HG02870 (cell line): Measurements from ENCODE around the gene PDE4D.

Experiments
- ATAC-seq: cut with Tn5 transposase; IDR thresholded peaks from one replicate; pipeline ENCODE4 v1.9.1; 2021; ENCODE audit warnings: mild to moderate bottlenecking, moderate library complexity; ENCODE audit not compliant: unreplicated experiment

PDE4D gene

DNA sequence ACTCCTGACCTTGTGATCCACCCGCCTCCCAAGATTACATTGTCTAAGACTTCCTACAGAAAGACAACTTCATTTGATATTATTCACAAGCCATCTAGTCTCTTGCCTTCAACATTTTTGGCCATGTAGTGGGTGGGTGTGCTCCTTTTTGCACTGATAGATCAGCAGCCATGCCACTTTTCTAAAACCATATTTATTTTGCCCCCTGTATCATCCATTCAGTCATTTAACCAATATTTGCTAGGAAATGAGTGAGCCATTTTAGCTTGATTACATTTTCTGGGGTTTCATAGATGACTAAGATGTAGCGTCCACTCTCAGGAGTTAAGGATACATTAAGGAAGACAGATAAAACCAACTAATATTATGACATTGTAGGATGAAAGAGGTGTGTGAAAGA is 755.0 kb downstream of the PDE4D start:
- ATAC-seq = no peak

DNA sequence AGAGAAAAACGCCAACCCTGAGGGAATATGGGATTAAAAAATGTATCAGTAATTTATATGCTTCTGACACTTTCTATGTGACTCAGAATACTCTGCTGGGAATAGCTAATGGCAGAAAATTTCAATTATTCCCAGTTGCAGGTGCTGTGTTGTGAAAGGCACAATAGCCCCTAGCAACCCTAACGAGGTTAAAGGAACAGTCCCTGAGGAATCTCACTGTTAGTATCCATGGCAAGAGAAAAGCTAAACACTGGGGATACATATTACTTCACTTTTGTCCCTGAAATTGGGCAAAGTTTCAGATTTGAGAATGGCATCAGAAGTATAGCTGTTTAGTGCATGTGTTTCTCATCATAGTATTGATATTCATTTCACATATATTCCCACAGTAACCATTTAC is 755.7 kb downstream of the PDE4D start:
- no peak for ATAC-seq

DNA sequence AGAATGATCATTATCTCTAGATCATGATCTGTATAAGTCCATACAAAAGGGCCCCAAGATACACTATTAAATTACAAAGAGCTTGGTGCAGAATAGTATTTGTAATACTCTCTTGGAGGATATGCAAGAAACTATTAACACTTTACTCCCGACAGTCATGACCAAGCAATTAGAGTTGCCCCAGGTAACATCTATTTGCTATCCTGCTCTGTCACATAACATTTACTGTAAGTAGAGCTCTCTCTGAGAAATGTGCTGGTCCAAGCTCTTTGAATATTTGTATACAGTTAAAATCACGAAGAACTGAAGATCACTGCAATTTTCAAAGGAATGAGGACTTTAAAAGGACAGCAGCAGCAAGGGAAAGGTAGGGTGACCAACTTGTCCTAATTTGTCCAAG is 757.0 kb downstream of the PDE4D start:
- ATAC-seq = no peak

DNA sequence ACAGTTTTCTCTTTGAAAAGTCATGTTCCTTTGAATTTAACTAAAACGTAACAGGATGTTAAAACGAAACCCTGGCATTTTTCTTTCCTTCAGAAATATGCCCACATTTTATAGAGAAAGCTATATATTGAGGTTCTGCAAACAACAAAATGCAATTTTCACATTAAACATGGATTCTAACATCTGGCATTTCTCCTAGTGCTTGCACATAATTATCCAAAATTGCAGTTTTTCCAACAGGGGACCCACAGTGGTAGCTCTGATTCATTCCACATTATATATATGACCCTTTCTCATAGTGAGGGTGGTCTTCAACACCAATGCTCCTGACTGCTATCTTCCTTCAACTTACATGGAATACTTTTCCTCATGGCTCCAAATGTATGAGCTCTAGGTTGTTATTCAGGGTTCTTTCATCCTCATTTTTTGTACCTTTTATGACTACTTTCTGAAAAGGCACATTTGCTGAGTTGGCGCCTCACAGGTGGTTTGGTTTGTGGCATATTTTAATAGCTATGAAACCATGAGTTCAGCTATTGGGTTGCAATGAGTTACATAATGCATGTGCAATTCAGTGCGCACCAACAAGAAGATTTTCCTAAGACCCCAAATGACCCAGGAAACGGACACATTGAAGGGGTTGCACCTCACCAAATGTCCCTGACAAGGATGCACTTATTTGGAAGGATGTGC is 758.9 kb downstream of the PDE4D start:
- ATAC-seq = no peak

DNA sequence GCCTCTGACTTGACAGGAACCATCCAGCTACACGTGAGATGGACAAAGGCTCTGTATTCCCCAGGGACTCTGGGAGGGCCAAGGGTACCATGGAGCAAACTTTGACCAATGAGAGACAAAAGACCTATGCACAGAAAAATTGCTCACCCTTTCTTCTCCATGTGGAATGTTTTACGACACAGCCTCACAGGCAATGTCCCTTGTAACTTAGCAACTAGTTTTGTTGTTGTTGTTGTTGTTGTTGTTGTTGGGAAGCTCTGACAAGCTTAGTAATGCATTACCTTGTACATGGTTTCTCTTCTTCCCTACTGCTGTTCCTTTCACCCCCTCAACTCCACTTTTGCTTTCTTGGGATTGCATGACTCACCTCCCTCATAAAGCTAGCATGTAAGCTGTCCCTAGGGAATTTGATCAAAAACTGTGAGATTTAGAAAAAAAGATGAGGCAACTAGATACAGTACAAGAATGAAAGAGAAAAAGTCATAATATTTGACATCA is 759.7 kb downstream of the PDE4D start:
- ATAC-seq = no peak

DNA sequence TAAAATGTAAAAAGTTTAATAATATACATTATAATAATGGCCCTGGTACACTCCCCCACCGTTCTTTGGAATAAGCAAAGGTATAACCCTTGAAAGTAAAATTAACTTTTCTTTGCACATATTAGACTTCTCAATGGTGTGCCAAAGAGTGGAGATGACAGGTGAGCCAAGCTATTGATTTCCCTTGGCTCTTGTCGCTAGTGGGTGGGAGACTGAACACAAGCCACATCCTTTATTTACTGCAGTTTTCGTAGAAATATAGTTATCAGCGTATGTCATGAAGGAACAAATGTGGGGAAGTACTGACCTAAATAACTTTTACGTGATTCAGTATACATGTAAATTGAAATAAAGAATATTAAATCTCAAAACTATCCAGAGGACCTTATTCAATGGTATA is 761.4 kb downstream of the PDE4D start:
- ATAC-seq = no peak

- ATAC-seq = no peak
Observed at GRCh38 chr5:59130431-59130830, 763.1 kb downstream of the PDE4D start.

DNA sequence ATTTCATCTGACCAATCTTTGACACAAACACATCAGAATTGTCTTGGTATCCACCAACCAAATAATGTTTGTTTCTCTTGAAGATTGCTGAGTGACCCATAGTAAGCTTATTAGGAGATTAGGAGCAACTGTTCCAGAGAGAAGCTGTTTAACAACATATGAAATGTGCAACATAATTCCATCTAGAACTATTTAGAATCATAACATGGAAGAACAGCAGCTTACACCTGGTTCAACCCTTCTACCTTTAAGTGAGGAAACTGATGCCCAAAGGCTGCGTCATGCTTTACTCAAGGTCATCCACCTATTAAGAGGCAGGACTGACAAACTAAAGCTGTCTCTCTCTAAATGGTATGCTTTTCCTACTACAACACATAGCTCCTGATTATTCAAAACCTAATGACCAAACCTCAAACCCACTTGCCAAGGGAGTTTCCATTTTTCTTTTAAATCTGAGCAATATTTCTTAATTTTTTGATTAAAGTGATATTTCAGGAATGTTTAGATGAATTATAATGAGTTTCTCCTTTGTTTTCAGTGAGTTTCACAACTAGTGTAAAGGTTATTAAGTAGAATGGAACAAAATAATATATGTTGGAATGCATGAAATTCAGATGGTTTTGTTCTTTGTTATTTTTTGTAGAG is 764.8 kb downstream of the PDE4D start:
- no peak for ATAC-seq

- peak; percentile 9 for ATAC-seq
Observed at GRCh38 chr5:59126708-59127573, 766.6 kb downstream of the PDE4D start.

- no peak for ATAC-seq
Observed at GRCh38 chr5:59126016-59126707, 767.4 kb downstream of the PDE4D start.

GRCh38 chr5:59125011-59125961 is 768.2 kb downstream of the PDE4D start:
- peak; percentile 42 for ATAC-seq

DNA sequence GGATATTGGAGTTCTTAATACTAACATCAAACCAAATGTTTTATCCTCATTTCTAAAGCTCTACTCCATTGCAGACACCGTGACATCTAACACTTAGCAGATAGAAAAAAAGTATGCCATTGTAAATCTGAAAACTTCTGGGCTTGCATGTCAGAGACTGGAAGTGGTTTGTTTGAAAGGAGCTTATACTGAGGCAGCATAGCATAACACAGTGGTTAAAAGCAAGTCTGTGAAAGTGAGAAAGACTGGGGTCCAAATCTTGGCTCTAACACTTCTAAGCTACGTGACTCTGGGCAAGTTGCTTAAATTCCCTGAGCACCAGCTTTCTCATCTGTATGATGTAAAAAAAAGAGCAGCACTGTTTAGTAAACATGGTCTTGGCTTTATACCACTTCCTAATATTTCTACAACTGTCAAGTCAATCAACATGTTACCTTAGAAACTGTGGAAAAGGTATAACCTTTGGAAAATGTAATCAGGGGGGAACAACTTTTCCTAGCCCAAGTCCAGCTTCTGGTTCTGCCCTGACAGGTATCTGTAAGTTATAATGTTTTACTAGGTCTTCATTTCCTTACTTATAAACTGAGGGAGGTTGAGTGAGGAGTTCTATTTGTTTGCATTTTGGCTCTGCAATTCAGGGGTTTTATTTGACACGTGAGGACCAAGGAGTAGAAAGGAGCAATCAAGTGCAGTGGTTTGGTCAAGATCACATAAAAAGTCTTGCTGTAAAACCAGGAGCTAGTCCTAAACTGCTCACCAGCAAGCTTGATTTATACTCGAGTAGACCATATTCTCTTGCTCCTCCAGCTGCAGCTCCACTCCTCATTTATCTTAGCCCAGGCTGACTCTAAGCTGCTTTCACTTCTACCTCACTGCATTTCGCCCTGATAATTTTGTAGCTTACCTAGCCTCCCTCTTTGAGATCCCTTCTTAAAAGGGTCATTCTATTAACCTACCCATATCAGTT is 769.6 kb downstream of the PDE4D start:
- ATAC-seq = peak; percentile 30

DNA sequence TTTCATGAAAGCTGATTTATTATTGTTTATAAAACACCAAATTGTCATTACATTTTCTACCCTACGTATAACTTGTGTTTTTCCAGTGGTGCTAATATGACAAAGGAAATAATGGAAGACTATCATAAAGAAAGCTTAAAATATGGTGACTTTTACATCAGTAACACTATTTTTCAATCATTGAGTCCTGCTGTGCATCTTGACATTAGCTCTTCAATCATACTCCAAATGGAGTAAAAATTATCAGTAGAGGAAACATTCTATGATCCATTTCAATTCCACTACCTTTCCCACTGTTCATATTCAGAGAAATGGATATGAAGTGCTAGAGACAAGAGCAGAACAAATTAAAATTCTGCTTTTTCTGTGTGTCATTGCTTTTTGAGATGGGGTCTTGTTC is 774.0 kb downstream of the PDE4D start:
- ATAC-seq = no peak

GRCh38 chr5:59117320-59117719 is 776.2 kb downstream of the PDE4D start:
- no peak for ATAC-seq

DNA sequence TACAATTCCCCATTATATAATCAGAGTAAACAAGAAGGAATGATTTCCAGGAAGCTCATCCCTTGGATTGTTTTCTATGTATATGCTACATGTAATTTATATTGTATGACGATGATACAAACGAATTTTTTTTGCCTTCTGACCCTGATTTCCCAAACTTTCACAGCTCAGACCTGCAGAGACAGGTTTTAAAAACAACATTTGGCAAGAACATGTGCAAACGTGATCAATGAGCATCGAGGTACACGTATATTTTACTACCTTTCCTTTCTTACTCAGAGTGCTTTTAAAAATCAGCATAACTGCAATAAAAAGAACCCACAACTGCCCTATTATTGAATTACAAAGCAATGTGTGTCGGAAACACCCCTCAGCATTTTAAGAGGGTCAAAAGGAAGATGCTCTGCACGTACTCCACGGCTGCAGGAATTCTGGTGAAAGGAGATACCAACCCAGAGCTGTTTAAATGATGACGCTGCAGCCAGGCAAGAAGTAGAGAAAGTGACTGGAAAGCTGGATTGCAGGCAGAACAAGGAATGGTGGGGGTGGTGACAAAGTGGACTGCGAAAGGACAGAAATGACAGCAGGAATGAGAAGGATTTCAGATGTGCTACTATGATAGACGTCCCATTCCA is 777.2 kb downstream of the PDE4D start:
- ATAC-seq = no peak

DNA sequence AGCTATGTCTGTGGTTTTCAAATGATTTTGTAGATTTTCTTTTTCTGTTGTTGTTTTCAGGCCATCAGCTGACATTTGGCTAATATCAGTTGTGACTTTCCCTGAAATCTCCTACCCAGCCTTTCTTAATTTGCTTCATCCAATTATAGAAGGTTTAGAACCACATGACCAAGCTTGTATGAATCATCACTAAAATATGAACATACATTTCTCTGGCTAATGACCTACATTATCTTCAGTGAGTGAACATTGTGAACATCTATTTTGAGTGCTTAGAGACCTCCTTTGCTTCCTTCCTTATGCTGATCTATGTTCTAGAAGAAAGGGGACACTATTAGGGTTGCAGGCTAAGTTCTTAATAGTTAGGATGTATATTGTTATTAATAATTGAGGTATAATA is 778.2 kb downstream of the PDE4D start:
- no peak for ATAC-seq

DNA sequence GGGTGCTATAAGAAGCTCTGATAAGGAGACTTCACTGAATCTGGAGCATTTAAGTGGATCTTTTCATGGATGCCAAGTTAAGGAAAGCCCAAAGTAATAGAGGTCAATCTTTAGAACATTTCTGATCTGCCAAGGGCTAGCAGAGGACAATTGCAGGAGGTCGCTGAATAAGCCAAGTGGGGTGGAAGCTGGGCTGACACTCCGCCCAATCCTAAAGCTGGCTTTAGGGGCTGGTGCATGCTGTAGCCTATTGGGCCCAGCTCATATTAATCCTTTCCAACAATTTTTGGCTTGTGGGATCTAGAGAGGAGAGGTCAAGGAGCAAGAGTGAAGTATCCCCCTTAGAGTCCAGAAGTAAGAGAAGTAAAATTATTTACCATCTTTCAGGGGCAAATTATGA is 784.1 kb downstream of the PDE4D start:
- ATAC-seq = no peak

GRCh38 chr5:59107692-59108091 is 785.8 kb downstream of the PDE4D start:
- ATAC-seq = no peak
